GM21737 (cell line): ENCODE measurements around the gene HMCN1.
"Not testable (repeated sequence)": the region's sequence is repeated elsewhere in the genome, so short reads cannot be mapped to it uniquely, and the experiment has no call there.

Source experiments
- ATAC-seq: cut with Tn5 transposase; IDR thresholded peaks from one replicate; pipeline ENCODE4 v1.9.1; 2021; ENCODE audit warnings: mild to moderate bottlenecking, moderate library complexity; ENCODE audit not compliant: unreplicated experiment

Gene HMCN1

DNA sequence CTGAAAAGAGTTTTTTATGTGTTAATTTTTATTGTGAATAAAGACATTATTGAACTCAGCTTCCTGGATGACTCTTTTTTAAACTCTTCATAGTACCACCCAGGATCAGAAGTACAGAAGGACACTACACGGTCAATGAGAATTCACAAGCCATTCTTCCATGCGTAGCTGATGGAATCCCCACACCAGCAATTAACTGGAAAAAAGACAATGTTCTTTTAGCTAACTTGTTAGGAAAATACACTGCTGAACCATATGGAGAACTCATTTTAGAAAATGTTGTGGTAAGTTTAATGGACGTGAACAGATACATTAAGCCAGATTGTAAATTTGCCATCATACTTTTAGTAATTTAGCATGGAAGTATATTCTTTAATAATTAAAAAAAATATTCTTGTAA lies 391.3 kb downstream of the HMCN1 start:
- no peak for ATAC-seq

DNA sequence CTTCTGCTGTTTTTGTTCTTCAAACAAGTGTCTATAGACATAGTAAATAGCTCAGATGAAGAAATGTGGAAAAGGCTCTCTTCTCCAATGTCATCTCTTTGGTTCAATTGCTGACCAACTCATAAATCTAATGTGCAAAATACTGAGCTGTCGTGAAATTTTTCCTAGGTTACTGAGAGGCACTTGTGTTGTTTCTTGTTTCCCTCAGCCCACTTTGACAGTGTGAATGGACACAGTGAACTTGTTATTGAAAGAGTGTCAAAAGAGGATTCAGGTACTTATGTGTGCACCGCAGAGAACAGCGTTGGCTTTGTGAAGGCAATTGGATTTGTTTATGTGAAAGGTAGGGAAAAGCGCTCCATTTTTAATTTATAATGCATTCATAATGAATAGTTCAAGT lies 395.6 kb downstream of the HMCN1 start:
- ATAC-seq = no peak

DNA sequence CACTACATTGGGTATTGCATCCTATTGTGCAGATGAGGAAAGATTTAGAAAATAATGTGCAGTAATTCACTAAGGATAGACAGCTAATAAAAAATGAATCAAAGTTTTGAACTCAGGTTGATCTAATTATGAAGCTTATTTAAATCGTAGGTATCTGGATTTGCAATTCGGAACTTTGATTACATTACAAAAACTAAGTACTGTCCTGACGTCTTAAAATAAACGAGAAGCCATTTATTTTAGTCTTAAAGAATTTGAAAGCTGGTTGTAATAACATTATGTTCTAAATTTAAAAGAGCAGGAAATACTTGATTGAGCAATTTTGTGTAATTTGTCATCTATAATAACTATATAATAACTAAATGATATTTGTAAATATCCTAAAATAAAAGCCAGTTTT lies 404.9 kb downstream of the HMCN1 start:
- no peak for ATAC-seq

DNA sequence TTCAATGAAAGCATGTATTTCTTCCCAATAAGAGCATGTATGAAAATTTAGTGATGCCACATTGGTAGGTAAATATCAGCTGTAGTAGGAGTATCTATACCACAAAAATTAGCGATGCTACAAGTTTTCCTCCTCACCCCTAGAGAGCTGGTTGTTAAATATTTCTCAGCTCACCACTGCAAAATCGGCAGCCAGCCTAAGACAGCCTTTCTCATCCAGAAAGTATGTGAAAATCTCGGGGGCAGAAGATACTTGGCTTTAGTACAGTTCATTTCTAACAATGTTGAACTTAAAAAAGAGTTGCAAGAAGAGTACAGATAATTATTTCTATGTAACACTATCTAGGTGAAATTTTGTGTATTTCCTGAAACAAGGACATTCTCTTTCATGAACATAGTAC lies 405.5 kb downstream of the HMCN1 start:
- ATAC-seq = no peak

DNA sequence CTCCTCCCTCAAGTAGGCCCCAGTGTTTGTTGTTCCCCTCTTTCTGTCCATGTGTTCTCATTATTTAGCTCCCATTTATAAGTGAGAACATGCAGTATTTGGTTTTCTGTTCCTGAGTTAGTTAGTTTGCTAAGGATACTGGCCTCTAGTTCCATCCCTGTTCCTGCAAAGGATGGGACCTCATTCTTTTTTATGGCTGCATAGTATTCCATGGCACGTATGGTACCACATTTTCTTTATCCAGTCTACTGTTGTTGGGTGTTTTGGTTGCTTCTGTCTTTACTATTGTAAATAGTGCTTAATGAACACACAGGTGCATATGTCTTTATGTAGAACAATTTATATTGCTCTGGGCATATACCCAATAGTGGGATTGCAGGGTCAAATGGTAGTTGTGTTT lies 408.0 kb downstream of the HMCN1 start:
- ATAC-seq = no peak

DNA sequence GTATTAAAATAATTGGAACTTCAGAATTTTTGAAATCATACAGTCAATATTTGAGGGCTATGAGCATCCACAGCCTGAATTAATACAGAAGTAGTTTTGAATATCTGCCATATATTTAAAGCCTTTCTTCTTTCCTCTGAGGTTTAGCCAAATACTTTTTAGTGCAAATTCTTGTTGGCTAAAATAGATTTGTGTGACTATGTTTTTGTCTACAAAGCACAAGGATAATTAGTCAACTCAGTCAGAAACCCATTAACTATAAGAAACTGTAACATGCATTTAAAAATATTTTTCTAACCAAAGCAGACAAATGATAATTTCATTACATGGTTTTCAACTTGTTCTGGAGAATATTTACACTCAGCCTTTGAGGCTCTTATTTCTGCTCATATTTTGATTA lies 408.7 kb downstream of the HMCN1 start:
- ATAC-seq = no peak

DNA sequence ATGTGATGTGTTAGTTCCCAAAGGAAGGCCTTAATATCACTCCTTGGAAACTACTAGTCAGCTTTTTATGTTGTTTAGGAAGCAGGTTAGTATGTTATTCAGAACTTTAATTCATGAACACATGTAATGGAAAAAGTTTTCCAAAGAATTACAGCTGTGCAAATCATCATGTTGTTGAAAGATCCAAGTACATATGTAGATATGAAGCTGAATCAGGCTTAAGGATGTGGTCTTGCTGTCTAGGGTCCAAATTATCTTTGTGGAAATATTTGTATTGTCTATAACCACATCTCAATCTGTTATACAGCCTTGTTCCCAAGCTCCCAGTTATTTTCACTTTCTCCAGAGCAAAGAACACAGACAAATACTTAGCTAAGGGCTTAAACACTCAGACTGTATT lies 409.3 kb downstream of the HMCN1 start:
- no peak for ATAC-seq

DNA sequence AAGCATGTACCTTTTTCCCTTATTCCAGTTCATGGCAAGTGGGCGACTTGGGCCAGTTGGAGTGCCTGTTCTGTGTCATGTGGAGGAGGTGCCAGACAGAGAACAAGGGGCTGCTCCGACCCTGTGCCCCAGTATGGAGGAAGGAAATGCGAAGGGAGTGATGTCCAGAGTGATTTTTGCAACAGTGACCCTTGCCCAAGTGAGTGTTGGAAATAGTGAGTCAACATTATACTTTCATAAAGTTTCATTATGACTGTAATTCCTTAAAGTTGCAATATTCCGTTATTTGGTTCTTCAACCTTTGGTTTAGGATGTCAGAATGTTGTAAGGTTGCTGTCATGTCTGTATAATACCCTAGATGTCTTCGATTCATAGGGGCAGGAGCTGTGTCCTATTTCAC lies 410.3 kb downstream of the HMCN1 start:
- no peak for ATAC-seq

DNA sequence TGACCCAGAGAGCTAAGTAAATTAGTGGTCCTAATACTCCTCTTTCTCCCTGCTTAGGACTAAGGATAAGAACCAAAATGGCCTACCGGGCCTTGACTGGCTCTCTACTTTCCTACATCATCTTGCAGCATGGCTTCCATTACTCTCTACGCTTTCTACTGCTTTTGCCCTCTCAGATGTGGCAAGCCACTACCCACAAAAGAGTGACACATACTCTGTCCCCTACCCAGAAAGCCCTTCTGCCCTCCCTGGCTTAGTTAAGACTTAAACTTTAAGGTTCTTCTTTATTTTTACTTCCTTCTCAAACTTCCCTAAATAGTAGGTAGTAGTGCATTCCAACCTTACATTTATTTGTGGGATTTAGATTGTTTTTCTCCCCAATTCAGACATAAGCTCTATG lies 412.8 kb downstream of the HMCN1 start:
- ATAC-seq = no peak

DNA sequence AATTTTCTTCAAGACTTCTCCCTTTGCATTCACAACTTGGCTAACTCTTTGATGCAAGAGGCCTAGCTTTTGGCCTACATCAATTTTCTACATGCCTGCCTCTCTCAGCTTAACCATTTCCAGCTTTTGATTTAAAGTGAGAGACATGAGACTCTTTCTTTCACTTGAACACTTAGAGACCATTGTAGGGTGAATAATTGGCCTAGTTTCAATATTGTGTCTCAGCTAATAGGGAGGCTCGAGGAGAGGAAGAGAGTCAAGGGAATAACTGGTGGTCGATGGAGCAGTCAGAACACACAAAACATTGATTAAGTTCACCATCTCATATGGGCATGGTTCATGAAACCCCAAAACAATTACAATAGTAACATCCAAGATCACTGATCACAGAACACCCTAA lies 415.4 kb downstream of the HMCN1 start:
- ATAC-seq = no peak

DNA sequence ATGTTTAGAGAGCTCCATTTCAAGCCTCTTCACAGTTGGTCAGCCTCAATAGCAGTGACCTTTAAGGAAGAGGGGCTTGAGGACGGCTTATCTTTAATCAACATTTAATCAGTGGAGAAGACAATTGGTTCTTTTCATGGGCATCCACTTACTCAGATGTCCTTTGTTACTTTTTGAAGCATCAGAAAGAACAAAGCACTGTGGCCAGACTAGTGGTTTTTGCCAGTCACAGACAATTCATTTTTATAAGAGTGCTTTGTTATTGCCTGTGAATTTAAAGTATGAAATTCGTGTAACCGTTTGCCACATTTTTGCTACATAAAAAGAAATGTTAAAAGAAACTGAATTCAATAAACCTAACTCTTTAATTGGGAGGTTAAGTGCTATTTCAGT lies 418.0 kb downstream of the HMCN1 start:
- ATAC-seq = no peak

DNA sequence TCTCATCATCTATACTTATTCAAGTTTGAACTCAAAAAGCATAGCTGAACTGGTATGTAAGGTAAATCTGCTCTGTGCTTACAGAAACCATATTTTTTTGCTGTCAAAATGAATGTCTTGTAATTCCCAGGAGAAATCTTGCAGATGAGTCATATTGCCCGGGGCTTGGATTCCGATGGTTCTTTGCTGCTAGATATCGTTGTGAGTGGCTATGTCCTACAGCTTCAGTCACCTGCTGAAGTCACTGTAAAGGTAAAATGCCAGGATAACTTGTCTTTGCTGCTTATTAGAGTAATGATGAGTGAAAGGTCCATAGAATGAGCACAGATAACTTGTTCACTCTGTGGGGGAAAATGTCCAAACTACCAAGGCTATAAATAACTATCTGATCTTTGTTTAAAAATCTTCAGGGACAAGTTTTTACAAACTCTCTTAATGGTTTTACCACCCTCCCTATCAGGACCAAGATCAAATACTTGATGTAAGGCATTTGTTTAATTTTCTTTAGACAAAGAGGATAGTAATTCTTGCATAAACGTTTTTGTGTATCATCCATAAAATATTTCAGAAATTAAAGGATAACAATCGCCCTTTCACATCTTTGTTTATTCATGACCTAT lies 418.5 kb downstream of the HMCN1 start:
- ATAC-seq = no peak

DNA sequence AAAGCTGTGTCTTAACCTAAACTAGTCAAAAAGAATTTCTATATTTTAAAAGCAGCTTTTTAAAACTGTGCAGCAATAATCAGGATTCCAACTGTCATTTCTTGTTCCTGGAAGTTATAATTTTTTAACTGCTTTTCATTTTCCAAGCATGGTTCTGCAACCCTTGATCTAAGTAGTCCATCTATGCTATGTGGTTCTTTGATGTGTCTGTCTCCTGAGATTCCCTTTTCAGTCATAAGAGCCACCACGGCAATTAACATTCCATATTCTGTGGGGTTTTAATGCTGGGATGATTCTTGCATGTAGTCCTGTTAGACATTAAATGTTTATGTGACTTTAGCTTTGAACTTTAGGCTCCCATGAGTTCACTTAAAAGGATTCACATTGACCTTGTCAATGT lies 420.5 kb downstream of the HMCN1 start:
- ATAC-seq = no peak

DNA sequence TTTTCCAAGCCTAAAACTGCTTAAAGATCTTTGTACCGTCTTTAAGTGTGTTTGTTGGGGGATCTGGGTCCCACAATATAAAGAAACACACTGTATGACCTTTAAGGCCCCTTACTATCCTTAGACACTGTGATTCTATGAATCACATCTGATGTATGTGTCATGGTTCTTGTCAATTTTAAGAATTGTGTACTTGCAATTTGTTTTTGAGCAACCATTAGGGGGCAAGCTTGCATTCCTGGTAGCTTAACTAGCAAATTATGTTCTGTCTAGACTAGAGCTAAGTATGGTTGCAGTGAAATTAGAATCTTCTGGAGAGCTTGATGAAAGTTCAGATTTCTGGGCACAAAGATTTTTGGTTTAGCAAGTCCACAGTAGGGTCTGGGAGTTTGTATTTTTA lies 421.4 kb downstream of the HMCN1 start:
- ATAC-seq = no peak

DNA sequence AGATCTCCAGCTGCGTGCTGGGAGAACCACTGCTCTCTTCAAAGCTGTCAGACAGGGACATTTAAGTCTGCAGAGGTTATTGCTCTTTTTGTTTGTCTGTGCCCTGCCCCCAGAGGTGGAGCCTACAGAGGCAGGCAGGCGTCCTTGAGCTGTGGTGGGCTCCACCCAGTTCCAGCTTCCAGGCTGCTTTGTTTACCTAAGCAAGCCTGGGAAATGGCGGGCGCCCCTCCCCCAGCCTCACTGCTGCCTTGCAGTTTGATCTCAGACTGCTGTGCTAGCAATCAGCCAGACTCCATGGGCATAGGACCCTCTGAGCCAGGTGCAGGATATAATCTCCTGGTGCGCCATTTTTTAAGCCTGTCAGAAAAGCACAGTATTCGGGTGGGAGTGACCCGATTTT lies 428.7 kb downstream of the HMCN1 start:
- ATAC-seq = not testable (repeated sequence)

DNA sequence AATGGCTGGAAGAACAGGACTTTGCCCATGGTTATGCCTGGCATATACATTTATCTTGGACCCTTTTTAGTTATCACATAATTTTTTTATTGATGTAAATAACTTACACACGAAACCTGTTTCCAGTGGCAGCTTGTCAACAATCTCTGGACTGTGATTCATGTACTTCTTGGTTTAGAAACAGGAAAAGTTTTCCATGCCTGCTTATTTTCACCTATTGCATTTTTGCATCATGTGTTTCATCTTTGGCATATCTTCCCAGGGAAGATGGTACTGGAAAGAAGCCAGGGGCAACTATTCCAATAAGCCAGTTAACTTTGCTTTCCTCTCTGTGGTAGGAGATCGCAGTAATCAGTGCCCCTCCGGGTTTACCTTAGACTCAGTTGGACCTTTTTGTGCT lies 430.6 kb downstream of the HMCN1 start:
- no peak for ATAC-seq

DNA sequence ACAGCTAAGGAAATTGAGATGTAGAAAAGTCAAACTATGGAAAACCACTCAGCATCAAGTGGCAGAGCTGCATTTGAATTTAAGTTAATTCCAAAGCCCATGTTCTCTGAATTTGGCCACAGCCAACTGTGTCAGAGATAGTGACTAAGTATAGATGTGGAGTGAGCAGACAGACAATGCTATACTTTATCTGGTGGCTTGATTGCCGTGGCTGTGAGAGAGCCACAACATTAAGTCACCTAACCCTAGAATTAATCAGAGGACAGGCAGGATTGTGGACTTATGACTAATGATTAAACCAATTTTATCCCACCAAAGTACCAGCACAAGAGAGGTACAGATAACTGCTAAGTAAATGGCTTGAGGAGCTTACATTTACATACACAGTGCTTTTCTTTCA lies 431.1 kb downstream of the HMCN1 start:
- ATAC-seq = no peak

DNA sequence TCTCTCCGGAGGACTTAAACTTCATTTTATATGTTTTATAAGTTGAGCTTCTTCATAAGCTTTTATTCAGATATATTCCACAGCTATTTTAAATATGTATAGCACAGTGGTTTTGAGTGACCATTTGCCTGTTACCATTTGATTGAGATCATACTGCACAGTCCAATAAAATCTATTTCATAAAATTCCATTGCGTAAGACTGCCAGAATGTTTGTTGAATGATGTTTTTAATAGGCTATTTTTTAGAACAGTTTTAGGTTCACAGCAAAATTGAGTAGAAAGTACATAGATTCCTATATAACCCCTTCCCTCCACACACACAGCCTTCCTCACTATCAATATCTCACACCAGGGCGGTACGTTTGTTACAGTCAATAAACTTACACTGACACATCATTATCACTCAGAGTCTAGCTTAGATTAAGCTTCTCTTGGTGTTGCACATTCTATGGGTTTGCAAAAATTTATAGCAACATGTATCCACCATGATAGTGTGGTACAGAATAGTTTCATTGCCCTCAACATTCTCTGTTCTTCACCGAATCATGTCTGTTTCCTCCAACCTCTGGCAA lies 433.0 kb downstream of the HMCN1 start:
- ATAC-seq = no peak

DNA sequence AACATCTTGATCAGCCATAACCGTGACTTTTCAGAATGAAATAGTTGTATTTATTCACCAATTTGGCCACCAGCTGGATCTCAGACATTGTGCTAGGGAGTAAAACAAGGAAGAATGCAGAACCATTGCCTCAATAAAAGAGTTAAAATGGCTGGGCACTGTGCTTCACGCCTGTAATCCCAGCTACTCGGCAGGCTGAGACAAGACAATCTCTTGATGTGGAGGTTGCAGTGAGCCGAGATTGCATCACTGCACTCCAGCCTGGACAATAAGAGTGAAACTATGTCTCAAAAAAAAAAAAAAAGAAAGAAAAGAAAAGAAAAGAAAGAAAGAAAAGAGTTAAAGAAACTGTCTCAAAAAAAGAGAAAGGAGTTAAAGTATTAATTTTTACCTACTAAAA lies 441.4 kb downstream of the HMCN1 start:
- no peak for ATAC-seq

DNA sequence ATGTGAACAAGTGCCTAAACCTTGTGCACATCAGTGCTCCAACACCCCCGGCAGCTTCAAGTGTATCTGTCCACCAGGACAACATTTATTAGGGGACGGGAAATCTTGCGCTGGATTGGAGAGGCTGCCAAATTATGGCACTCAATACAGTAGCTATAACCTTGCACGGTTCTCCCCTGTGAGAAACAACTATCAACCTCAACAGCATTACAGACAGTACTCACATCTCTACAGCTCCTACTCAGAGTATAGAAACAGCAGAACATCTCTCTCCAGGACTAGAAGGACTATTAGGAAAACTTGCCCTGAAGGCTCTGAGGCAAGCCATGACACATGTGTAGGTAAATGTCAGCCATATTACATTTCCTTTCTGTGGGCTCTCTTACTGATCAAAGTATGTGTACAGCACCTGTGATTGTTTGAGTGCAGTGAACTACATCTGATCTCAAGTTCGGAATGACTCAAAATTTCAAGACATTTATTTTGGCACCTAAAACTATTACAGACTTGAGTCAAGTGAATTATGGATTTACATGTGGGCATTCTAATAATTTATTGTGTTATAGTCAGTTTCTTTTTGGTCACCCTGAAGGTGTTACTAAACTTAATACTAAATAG lies 444.3 kb downstream of the HMCN1 start:
- no peak for ATAC-seq

DNA sequence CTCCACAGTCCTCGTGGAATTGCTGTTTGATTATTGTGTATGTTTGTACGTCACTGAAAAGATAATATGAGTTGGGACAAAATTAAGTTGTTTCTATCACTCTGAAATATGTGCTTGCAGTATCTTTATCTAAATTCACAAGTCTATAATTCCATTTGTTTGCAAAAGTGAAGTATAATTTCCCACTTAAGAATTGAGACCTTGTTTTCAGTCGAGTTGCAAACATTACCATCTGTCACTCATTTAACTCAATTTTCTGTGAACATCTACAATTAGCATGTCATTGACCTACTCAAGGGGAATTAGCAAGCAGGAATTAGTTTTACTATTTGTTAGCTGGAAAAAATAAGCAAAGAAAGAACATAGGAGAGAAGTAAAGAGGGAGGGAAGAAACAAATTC lies 445.0 kb downstream of the HMCN1 start:
- ATAC-seq = no peak

DNA sequence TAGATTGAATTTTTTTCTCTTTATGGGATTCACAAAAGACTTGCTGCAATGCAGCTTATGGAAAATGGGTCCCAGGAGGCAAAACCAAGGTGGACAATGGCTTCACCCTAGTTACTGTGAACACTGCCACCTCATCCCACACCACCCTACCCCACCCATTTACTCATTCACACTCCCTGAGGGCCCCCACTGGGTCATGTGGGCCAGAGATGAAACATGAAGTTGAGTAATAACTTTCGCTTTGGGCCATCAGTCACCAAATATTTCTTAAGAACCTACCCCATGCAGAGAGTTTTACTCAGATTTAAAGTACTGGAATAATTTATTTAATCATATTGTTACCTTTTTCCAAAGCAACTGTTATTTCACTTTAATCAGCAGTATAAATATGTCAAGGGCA lies 449.0 kb downstream of the HMCN1 start:
- ATAC-seq = peak; percentile 44
